GM18505 (cell line): ENCODE results near the gene GATD1.

Source experiments
- ATAC-seq: cut with Tn5 transposase; IDR thresholded peaks from one replicate; pipeline ENCODE4 v1.9.1; 2021; ENCODE audit not compliant: unreplicated experiment
- POLR2A ChIP-seq: IDR thresholded peaks from 4 replicates; pipeline ENCODE4 v1.6.1; 2011; ENCODE audit warnings: borderline replicate concordance; ENCODE audit not compliant: insufficient read depth, insufficient read length; ENCODE audit errors: extremely low read depth

The GATD1 gene

DNA sequence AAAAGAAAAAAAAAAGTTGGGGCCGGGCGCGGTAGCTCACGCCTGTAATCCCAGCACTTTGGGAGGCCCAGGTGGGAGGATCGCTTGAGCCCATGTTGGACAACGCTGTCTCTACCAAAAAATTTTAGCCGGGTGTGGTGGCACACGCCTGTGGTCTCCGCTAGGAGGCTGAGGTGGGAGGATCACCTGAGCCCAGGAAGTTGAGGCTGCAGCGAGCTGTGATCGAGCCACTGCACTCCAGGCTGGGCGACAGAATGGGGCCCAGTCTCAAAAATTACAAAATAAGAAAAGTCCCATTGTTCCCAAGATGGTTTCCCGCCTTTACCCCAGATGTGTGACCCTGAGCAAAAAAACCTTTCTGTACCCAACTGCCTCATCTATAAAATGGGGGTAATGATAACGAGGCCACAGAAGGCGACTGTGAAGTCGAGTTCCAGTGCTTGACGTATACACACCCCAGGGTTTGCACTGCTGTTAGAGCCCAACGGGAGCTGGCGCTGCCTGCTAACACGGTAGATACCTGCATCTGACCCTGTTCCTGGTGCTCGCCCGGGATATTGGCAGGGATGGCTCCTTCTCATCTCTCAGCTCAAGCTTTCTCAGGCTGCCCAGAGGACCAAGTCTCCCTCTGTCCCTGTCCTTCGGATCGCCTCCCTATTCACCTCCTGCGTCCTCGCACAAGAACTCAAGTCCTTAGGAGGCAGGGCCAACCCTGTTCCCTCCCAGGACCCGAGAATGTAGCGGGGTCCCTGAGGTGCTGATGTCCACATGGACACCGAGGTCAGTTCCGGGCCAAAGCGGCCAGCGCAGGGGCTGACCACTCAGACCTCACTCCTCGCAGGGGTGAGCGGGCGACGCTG is 31.4 kb upstream of the GATD1 start:
- TF ChIP-seq POLR2A = no peak
- ATAC-seq = peak; percentile 0

DNA sequence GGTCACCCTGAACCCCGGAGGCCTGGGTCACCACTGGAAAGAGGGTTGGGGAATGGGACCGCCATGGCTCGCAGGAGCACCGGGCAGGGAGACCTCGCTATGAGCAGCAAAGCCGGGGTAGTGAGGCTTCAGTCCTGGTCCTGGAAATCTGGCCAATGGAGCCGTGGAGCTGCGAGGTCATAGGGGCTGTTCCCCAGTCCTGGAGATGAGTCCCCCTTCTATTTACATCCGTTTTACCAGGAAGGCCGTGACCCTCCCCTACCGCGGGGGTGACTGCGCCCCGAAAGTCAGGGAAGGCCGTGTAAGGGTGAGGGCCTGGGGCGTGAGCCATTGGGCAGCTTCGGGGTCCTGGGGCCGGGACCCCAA is 27.3 kb upstream of the GATD1 start:
- ATAC-seq = no peak

DNA sequence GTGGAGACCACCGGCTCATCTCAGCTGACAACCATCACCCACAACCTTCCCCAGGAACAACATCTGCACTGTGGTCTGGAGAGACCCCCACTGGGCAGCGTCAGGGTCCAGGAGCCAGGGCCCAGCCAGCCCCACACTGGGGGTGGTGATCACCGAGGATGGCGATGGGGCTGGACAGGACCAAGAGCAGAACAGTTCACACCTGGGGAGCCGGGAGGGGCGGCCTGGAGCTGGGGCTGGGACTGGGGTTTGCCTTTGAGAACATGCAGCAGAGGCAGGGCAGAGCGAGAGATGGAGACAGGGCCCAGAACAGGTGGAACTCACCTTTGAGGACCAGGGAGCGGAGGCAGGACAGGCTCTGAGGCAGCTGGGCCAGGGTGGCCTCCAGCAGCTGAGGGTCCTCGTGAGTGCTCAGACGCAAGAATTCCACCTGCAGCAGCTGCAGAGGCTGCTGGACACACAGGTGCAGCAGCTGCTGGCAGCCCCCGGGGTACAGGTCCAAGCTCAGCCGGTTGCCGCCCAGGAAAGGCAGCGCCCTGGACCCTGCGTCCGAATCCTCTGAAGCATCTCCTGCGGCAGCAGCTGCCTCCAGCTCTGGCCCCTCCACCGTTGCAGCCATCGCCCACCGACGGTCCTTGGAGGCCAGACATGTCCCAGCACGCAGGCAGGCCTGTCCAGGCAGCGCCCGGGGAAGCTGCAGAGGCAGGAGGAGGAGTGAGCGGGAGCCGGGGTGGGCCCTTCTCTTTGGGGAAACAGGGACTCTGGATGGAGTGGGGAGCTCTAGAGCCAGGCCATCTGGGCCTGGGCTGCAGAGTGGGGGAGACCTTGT is 26.7 kb upstream of the GATD1 start:
- no peak for ATAC-seq
- no peak for TF ChIP-seq POLR2A

More for the DNA sequence above, 27.3 kb upstream of the GATD1 start:
- no peak for TF ChIP-seq POLR2A

DNA sequence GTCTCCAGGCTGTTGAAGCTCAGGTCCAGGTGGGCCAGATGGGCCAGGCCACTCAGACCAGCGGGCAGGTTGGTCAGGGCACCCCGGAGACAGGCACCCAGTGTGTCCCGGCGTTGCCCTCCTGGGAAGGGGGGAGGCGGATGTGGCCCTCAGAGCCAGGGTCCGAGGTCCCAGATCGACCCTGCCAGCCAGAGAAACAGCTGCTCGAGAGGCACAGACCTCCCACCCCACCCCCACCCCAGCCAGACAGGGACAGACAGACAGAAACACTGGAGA is 26.1 kb upstream of the GATD1 start:
- no peak for TF ChIP-seq POLR2A
- no peak for ATAC-seq

DNA sequence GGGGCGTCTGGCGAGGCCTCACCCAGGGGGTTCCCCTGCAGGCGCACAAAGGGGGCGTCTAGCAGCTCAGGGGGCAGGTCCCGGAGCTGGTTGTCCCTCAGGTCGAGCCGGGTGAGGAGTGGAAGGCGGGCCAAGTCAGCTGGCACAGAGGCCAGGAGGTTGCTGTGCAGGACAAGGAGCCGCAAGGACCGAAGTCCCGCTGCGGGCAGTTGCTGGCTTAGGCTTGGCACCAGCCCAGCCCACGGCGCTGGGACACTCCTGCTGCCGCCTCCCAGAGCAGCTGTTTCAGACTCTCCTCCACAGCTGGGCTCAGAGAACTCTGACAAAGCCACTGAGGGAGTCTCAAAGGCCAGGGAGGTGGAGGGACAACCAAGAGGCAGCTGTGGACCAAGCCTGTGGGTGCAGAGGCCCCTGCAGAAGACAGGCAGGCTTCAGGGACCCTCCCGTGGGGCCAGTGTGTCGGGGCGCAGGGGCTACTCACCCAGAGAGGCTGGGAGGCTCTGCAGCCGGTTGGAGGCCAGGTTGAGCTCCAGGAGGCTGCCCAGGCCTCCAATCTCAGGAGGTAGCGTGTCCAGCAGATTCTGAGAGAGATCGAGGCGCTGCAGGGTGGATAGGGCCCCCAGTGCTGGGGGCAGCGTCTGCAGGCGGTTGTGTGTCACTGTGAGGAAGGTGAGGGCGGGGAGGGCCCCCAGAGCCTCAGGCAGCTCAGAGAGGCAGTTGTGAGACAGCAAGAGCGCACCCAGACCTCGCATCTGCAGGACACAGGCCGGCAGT is 25.6 kb upstream of the GATD1 start:
- no peak for ATAC-seq
- no peak for TF ChIP-seq POLR2A

DNA sequence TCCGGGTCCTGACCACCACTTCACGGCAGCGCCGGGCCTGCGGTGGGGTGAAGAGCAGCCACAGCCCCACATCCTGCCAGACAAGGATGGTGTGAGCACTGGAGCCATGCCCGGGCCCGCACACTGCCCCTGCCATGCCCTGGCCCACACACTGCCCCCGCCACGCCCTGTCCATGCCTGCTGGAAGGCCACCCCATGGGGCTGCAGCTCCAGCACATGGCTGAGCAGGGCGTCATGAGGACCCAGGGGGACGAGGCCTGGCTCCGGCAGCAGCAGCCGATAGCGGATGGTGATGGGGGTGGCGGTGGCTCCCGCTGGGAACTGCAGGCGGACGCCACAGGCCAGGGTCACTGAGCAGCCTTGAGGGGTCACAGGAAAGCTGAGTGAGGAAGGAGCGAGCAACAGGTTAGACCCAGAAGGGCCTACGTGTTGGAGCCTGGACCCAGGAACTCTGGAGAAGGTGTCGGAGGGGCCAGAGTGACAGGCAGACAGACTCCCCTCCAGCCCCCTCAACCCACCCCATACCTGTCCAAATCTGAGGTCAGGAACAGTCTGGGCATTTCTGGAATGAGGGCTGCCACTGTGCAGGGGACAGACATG is 24.8 kb upstream of the GATD1 start:
- TF ChIP-seq POLR2A = no peak
- no peak for ATAC-seq

DNA sequence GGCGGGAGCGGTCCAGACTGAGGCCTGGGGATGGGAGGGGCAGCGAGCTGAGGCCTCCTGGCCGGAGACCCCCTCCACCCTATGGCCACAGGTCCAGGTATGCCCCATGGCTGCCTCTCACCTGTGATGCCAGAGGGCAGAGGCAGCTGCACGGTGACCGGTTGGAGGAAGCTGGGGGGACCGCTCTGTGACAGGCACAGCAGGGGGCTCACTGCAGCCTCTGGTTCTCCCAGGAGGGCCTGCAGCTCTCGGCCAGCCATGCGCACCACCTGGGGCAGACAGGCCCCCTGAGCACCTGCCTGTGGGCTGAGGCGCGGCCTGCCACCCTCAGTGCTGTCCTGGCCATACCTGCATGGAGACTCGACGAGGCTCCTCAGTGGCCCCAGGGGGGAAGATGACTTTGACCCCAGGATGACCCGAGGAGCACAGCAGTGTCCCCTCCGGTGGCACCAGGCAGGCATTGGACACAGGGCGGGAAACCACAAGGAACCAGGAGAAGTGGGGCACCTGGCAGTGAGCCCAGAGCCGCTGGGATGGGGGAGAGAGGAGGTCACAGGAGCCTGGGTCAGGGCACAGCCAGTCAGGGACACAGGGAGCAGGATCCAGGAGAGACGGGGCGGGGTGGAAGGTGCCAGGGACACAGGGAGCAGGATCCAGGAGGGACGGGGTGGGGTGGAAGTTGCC is 24.0 kb upstream of the GATD1 start:
- no peak for TF ChIP-seq POLR2A
- no peak for ATAC-seq

DNA sequence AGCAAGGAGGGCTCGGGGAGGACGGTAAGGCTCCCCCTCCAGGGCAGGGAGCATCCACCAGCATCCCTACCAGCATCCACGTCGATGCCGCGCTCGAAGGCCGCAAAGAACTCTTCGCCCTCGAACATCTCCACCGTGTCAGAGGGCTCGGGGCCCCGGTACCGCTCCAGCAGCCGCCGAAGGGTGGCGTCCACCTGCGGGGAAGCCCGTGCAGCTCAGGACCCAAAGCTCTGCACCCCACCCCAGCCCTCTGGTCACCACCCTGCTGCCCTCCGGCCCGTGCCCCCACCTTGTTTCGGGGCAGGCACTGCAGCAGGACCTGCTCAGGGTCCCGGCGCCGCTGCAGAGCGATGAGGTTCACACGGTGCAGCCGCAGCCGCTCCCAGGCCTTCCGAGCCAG is 23.2 kb upstream of the GATD1 start:
- no peak for TF ChIP-seq POLR2A
- no peak for ATAC-seq

DNA sequence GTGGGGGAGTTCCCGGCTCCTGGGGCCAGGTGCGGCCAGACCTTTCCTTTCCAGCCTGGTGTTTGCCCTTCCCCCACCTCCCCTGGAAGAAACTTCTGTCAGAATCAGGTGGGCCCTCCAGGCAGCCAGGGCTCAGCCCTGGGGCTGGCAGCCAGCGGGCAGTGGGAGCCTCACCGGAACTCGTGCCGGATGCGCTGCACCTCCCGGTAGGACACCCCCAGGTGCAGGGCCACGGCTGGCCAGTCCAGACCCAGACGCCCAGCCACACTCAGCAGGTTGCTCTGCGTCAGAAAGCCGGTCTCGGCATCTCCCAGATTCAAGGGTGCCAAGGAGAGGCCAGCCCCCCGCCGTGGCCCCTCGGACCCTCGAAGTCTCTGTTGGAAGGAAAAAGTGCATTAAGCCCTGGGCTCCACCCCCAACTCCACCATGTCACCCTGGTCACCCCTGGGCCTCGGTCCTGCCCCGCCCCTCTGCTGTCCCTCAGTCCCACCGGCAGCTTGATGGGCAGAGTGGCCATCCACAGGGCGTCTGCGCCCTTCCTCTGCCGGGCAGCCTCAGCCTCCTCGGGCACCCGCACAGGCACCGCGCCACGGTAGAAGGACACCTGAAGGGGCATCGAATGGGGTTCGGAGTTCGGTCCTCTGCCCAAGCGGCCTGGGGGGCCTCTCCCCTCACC is 22.5 kb upstream of the GATD1 start:
- no peak for ATAC-seq
- no peak for TF ChIP-seq POLR2A

DNA sequence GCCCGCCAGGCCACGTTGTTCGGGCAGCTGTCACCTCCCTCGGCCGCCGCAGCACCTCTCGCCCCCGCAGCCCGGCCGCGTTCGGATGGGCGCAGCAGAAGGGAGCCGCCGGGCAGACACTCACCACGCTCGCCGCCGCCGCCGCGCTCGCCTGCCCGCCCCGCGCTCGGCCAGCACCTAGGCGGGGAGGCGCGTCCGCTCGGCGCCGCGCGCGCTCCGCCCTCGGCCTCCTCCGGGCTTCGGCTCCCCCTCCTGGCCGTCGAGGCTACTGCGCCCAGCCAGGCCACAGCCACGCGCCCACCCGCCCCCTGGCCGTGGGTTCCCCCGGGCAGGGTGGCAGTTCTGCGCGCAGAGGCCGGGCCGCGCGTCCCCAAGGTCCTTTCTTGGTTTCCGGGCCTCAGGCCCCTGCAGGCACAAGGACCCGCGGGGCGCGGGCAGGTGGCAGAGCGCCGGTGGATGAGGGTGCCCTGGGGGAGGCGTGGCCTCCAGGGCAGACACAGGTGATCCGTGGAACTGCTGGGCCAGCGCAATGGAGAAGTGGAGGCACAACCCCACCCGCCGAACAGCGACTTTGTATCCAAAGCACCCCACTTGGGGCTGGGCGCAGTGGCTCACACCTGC is 20.9 kb upstream of the GATD1 start, which contains the start of gene SLC25A22:
Gene SLC25A22, minus strand, starts transcription at position 189 of the 621 bp plus-strand sequence. CDS start 3,275 bp downstream, outside the sequence.
- peak; percentile 66 for ATAC-seq
- peak; percentile 61 for TF ChIP-seq POLR2A

DNA sequence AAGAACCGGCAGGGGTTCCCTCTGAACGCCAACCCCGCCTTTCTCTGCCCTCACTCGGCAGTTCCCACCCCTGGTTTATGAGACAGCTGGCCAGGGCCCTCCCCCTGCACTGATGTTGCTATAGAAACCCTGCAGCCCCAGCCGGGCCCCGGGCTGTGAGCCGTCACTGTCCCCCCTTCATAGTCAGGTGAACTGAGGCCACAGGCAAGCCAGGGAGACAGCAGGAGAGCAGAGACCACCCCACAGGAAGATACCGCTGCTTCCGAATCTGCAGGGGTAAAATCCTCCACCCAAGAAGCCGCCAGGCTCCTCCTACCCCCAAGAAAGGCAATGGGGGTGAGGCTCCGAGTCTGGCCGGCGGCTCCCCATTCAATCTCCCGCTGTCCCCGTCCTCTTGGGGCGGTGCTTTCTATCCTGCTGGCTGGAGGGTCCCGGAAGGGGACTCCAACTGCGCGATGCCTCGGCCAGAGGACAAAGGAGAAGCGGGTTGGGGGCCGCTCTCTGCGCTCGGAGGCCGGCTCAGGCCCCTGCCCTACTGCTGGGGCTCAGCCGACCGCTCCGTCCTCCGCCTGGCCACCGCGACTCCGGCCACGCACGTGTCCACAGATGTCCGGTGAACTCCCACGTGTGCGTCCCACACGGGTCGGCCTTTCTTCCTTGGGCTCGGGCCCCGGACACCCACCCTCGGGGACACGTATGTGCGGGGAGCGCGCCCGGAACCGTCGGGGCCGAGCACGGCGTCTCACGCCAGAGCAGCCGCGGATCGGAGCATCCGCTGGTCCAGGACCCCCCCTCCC is 20.2 kb upstream of the GATD1 start:
- TF ChIP-seq POLR2A = no peak
- peak; percentile 33 for ATAC-seq

DNA sequence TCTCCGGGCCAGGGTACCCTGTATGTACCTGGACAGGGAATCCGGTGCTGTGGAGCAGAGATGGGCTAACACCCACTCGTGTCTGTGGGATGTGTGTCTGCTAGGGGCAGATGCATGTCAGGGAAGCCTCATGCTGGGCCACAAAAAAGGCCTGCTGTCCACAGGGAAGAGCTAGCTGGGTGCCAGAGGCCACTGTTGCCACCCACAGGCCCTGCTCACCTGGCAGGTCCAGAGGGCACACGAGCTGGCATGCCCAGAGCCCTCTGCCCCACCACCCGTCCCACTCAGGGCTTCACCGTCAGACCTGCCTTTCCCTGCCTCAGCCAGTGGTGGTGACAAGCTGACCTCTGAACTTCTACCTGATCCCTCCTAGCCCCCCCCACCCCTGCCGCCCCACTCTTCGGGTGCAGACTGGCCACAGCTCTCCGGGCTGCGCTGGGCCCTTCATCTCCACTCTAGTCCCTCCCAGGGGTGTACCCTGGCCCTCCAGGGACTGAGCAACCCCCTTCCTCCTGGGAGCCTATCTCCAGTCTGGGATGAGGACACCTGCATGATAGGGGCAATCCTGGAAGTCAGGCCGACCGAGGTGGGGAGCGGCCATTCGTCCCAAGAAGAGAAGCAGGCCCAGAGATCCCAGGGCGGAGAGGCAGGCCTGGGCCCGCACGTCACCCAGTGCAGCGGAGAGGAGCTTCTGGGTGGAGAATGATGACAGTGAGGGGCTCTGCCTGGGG is 19.4 kb upstream of the GATD1 start:
- no peak for ATAC-seq

More for the DNA sequence above, 19.4 kb upstream of the GATD1 start:
- TF ChIP-seq POLR2A = no peak
